NOMO-1 treated with DMSO at 0.1 percent for 48 hours (cell line): ENCODE results near the gene SRP72.

Experiments used
- DNase-seq: peaks from one replicate; lab custom pipeline; 2025; ENCODE audit not compliant: unreplicated experiment; lab: John Stamatoyannopoulos, UW

SRP72 gene

DNA sequence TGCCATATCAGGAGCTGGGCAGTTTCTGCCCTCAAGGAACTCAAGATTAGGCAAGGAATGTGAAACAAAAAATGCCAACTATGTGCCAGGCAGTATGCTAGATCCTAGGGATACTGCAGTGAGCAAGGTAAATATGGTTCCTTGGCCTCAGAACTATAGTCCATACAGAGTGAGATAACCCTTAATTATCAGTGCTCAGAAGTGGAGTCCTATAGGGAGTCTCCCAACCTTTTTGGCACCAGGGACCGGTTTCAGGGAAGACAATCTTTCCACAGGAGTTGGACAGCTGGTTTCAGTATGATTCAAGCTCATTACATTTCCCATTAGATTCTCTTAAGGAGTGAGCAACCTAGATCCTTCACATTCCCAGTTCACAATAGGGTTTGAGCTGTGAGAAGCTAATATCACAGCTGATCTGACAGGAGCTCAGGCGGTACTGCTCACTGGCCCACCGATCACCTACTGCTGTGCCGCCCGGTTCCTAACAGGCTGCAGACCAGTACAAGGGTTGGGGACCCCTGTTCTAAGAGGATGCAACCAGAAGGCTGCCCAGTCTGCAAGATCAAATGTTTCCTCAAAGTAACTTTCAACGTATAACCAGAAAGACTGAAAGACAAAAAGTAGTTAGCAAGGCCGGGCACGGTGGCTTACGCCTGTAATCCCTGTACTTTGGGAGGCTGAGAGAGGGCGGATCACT is 1.7 kb upstream of the SRP72 start:
- no peak for DNase-seq

DNA sequence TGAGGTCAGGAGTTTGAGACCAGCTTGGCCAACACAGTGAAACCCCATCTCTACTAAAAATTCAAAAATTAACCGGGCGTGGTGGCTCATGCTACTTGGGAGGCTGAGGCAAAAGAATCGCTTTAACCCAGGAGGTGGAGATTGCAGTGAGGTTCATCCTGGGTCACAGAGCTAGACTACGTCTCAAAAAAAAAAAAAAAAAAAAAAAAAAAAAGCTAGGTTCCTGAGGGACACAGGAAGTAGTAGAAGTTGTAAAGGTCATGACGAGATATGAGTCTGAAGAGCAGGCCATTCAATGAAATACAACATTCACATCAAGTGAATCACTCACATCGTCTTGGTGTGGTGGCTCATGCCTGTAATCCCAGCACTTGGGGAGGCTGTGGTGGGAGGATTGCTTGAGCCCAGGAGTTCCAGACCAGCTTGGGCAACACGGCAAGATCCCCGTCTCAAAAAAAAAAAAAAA is 1.1 kb upstream of the SRP72 start:
- peak; percentile 24 for DNase-seq

DNA sequence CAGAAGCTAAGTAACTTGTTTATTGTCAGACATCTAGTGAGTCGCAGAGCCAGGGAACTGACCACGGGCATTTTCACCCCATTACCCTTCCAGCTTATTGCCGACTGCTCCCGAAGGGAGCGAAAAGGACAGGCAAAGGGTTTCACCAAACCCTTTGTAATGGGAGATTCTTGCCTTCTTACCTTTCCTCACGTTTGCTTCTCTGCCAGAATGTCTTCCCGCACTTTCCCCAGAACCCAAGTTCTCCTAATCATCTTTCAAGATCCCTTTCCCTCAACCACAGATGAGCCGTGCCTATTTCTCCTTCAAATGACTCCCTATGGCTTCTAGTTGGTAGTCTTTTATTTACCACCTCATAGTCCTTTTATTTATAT is 520 bp upstream of the SRP72 start:
- no peak for DNase-seq

DNA sequence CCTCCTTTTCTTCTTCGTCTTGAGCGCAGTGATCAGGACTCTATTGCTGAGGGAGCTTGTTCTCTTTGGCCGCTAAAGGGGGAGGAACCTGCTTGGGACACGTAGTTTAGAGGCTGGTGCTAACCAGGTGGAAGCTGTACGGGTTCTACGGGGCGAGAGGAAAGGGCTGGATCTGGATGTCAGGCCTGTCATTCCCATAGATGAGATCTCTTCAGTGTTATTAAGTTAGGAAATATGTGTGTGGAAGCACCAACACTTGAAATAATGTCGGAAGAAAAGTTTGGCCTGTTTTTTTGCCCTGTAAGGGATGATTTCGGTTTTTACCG is 643 bp downstream of the SRP72 start:
- peak; percentile 68 for DNase-seq

DNA sequence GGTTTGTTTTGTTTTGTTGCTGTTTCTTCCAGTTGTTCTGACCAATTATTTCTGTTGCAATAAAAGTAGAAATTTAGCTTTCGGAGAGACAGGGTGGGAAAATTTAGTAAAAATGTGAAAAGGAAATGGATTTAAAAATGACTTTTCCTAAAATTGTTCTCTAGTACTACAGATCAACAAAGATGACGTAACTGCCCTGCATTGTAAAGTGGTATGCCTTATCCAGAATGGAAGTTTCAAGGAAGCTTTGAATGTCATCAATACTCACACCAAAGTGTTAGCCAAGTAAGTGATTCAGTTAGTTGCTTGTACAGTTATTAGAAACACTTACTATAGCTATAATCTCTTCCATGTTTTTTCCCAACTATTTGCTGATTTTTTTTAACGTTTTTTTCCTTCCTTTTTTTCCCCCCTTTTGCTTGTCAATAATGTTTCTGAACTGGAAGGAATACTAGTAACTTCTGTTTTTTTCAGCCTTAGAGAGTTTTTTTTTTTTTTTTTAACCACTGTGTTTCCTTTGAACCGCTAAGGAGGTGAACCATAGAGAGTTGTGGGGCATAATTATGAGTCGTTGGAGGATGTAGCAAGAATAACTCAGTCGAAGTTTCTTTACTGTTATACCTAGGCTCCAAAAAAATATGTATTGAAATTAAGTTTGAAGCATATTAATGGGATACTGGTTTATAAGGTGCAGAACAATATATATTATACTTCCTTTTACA is 2.2 kb downstream of the SRP72 start:
- peak; percentile 50 for DNase-seq

DNA sequence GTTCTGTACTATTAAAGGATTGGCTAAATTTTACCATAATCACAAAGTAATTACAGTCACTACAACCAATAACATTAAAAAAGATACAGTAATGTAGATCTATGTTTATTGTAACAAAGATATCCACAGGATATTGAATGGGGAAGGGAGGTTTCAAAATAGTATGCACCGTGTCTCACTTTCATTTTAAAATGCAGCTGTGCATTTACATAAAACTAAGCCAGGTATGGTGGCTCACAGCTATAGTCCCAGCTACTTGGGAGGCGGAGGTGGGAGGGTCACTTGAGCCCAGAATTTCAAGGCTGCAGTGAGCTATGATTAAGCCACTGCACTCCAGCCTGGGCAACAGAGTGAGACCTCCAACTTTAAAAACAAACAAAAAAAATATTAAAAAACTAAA is 8.5 kb downstream of the SRP72 start:
- DNase-seq = no peak

DNA sequence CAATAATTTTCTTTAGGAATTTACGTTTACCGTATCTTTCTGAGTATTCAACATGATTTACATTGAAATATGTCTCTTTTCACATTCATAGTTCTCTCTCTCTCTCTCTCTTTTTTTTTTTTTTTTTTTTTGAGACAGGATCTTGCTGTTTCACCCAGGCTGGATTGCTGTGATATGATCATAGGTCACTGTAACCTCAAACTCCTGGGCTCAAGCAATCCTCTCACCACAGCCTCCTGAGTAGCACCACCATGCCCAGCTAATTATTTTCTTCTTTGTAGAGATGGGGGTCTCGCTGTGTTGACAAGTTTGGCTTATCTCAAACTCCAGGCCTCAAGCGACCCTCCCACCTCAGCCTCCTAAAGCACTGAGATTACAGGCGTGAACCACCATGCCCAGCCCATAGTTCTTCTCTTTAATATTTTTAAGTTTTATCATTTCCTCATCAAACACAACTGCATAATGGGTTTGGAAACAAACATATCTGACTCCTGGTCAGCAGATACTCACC is 9.8 kb downstream of the SRP72 start:
- no peak for DNase-seq

DNA sequence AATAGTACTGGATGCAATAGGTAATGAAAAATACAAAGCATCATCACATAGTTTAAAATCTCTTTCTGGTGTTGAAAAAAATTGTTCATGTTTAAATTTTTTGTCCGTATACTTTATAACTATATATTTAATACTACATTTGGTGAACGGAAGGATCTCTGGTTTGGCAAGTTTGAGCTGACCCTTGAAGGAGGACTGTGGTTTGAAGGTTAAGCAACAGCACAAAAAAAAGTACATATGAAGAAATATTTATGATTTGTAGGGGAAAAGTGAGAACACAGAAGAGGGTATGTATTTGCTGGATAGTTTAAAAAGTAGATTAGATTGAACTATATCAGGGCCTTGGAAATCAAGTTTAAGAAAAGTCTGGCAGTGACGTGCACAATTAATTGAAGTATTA is 13.3 kb downstream of the SRP72 start:
- DNase-seq = peak; percentile 48

DNA sequence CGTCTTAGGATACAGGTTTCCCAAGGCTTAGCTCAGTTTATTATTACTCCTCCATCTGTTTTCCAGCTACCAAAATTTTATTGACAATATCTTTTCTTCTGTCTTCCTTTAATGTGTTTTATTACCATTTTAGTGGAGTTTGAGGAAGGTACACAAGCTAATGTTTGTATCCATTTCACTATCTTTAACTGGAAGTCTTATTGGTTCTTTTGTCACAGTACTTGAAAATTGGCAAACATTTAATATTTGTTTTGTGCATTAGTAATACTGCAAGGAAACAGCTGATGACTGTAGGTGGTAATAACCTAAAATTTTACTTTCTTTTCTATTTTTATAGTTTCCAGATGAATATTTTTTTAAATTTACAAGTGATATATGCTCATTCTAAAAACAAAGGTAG is 28.8 kb downstream of the SRP72 start:
- DNase-seq = no peak

DNA sequence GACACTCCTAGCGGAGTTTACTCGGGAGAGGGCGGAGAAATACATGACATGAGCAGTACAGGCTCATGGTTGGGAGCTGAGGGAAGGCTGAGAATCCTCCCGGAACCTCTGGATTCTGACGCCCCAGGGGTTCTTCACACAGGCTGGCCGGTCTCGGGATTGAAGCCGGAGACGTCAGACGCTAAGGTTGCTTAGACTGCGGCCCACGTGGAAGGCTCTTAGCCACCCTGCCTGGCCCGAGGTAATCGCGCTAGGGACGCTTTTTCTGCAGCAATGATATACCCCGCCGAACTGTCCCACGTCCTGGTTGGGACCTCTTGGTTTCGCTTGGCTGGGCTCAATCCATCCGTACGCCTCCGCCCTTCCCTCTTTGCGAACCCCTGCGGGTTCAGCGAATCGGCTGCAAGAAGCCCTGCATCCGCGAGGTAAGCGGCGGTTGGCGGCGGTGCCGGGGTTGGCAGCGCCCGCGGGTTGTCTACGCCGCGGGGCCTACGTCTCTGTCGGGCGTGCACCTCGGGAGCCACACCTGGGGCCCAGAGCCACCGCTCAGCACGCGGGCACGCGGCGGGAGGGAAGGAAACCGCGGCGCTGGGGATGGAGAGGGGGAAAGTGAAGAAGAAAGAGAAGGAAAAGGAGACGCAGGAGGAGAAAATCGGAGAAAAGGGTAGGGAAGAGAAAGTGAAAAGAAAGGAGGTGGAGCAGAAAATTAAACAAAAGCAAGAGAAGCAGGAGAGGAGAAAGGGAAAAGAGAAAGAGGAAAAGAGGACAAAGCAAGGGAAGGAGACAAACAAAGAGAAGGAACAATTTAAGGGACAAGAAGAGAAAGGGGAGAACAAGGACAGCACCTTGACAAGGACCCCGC is 38.1 kb downstream of the SRP72 start, which contains the start of gene ARL9:
TSS of gene ARL9 (plus strand) at position 523 of the 862 bp plus-strand sequence. CDS start at position 595, 72 bp downstream.
- no peak for DNase-seq

DNA sequence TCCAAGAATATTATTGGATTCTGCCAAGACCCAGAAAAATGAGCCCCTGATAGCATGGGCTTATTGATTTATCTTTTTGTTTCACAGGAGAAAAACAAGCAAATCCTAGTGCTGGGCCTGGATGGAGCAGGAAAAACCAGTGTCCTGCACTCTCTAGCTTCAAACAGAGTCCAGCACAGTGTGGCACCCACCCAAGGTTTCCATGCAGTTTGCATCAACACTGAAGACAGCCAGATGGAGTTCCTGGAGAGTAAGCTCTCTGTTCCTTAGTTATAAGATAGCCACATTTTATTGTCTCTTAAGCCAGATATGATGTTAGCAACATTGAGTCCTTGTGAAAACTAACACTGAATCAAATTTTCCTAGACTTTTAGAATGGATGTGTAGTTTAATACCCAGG is 43.7 kb downstream of the SRP72 start:
- DNase-seq = no peak

DNA sequence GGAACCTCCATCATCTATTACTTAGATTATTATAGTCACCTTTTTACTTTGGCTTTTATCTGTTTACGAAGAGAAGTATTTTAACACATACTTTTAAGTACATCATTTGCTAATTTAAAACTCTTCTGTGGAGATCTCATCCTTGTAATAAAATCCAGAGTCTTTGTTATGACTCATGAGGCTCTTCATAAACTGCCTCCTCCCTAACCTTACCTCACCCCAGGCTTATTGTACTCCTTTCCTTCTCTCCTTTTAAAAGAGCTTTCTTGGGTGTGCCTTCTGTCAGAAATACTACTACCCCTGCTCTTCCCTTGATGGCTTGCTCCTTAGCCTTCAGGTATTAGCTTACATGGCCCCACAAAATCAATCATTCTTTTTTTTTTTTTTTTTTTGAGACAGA is 44.7 kb downstream of the SRP72 start:
- no peak for DNase-seq

DNA sequence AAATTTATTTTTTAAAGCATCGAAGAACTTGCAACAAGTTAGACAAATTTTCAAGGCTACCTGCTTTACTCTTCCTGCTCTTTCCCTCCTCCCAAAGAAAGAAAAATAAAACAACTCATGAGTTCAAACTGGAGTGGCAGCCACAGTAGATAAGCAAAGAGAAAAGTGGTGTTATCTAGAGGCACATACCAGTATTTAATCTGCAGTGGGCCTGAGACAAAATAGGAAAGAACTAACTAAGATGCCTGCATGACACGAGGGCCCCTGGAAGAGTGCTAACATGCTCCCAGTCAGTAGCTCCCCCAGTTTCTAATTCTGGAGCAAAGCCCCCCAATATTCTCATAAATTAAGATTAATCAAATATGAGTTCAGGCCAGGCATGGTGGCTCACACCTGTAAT is 46.1 kb downstream of the SRP72 start:
- no peak for DNase-seq

DNA sequence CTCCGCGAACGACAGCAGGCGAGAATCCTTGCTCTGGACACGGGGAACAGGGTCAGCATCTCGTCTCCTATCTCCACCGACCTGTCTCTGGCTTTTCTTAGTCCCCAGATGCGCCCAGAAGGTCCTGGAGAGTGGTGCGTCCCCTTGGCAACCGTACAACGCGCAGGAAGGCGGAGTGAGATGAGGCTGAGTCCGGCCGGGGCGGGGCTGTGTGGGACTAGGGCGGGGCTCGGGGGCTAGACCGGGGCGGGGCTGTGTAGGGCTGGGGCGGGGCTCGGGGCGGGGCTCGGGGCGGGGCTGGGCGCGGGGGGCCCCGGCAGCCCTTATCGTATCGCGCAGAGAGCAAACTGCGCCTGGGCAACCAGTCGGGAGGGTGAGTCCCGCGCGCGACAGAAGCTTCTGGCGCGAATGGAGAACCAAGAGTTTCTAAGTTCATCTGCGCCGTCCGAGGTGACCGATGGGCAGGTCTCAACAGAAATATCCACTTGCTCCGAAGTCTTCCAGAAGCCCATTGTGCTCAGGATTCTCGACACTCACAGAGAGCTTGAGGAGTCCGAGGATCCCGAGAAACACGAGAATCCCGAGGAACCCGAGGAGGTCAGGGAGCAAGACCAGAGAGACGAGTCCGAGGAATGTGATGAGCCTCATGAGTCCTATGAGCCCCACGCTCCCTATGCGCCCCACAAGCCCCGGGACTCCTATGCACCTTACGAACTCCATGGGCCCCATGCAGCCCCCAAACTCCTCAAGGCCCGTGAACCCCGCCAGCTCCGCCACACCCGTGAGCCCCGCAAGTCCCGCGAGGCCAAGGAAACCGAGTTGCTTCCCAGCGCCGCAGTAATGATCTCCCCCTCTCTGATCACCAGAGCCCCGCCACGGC is 63.1 kb downstream of the SRP72 start:
- peak; percentile 74 for DNase-seq

DNA sequence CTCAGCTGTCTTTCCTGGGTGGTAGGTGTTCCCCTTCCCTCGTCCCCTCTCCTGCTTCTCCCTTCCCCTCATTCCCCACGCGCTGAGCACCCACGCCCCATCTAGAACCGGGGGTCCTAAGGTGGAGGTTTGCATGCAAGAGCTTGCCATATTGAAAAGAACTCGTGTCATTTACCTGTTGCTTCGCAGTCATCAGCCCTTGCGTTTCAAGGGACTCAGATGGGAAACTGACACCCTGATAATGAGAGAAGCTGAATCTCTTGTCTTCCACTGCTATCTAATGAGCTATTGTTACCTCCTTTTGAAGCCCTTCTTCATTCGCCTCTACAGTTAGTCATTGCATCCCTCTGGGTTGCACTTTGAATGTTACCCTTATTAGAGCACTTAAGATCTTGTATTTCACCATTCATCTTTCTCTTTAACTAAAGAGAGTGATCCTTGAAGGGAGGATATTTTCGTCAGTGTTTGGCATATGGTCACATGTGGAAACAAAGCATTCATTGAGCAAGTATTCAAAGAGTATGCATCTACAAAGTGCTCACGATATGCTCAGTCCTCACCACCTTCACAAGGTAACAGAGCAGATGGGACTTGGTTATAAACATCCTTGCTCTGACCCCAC is 63.8 kb downstream of the SRP72 start:
- DNase-seq = no peak

DNA sequence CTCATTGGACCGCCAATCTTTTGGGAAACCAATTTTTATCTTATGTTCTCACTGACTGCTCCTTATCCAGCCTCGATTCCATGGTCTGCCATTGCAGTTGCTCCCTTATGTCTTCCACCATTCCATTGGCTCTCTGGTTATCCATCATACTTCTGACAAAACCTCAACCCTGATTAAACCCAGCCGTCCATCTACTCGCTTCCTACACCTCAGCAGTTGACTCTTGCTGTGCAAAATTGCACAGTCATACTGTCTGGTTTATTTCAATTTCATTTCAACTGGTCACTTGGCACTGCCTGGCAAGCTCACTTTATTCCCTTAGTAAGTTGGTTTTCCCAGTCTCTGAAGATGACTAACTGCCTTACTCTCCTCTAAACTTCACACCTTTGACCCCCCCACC is 64.4 kb downstream of the SRP72 start:
- DNase-seq = peak; percentile 3

DNA sequence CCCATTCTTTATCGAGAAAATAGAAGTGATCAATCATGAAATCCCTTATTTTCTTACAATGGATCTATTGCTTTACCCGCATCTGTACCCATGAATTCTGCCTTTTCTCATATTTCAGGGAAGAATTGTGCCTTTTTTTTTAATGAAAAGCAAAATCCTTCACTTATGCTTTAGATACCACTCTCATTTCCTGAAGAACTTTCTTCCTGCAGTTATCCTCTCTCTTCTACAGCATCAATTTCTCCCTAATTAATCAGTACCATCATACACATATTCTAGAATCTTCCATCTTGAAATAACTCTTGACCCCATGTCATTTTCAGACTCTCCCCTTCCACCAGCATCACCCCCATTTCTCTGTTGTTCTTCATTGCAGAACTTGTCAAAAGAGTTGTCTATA is 64.8 kb downstream of the SRP72 start:
- no peak for DNase-seq

DNA sequence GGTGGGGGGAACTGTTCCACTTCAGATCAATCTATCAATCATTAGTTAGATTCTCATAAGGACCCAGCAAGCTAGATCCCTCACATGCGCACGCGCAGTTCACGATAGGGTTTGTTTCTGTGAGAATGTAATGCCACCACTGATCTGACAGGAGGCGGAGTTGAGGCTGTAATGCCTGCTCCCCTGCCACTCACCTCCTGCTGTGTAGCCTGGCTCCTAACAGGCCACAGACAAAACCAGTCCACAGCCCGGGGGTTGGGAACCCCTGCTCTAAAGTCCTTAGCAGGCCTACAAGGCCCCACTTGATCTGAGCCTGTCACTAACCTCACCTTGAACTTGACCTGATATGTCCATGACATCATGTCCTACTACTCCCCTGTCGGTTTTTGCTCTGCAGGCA is 68.5 kb downstream of the SRP72 start:
- DNase-seq = no peak

DNA sequence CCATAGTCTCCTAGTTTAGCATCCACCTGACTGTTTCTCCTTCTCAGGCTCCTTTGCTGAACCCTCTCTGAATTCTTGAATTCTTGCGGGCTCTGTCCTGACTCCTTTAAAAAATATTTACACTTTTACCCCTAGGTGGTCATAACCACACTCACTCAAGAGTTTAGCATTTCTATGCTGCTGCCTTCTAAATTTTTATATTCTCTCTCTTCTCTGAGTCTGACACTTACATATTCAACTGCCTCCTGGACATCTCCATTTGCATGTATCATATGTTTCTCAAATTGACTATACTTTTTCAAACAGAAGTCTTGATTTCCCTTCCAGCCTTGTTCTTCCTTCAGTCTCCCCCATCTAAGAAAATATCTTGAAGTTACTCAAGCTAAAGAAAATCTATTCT is 69.7 kb downstream of the SRP72 start:
- no peak for DNase-seq

DNA sequence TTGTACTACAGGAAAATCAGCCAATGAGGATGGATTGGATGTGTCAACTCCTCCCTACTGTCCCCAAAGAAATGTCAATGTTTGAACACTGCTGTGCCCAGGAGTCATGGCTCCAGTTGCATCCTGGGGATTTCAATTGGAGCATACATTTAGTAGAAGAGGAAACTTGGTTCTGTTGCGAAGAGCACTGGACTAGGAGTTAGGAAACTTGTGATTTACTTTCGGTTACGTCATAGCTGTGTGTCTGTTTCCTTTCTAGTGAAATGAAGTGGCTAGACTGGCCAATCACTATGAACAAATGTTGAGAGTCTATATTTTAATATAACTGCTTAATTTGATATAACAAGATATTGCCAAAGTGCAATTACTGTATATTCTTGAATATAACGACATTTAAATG is 73.4 kb downstream of the SRP72 start:
- peak; percentile 31 for DNase-seq
